Muscle of back (tissue), 13 donors: ENCODE measurements around the gene OR4B1. TPM values are rescaled to one million over a fixed set of nuclear protein-coding genes. Genes with fewer than 3 reads are reported as not detected.
"Not testable (repeated sequence)": the region's sequence is repeated elsewhere in the genome, so short reads cannot be mapped to it uniquely, and the experiment has no call there.

ENCODE experiments used
- DNase-seq, 3 donors: peaks; one replicate each; pipeline versions ENCODE4 v3.0.0 to v3.0.0-alpha.2; 2013
- long read RNA-seq, 9 donors: transcript quantifications; one replicate each; lab custom pipeline, GENCODE V29; 2026
- polyA plus RNA-seq, 10 donors: library from polyadenylated mRNA; unstranded; fragments of 120-200 nt; gene quantifications; one replicate each; pipeline ENCODE4 v1.2.1, GENCODE V29; 2013; ENCODE audit not compliant: insufficient read length in 10 of 10

The OR4B1 gene, protein sequence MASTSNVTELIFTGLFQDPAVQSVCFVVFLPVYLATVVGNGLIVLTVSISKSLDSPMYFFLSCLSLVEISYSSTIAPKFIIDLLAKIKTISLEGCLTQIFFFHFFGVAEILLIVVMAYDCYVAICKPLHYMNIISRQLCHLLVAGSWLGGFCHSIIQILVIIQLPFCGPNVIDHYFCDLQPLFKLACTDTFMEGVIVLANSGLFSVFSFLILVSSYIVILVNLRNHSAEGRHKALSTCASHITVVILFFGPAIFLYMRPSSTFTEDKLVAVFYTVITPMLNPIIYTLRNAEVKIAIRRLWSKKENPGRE
- polyA plus RNA-seq: not detected
- long read RNA-seq, donor 1: 0 reads
- long read RNA-seq, donor 2: 0 reads
- long read RNA-seq, donor 3: 0 reads
- long read RNA-seq, donor 4: 0 reads
- long read RNA-seq, donor 5: 0 reads
- long read RNA-seq, donor 6: 0 reads
- long read RNA-seq, donor 7: 0 reads
- long read RNA-seq, donor 8: 0 reads
- long read RNA-seq, donor 9: 0 reads

DNA sequence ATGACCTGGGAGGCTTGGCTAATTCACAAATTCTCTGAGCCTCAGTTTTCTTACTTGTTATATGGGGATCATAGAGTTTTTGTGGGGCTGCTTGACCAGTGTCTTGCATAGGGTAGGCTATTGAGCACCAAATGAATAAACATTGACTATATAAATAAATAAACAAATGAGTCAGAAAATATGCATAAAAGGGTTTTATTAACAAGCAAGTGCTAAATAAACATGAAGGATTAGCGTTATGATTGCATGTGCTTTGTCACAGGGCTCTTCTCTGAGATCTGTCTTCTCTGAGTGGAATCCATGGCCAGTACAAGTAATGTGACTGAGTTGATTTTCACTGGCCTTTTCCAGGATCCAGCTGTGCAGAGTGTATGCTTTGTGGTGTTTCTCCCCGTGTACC lies at the start of gene OR4B1:
OR4B1 (plus strand) TSS at position 301 of the 400 bp plus-strand sequence; CDS start at position 301, 0 bp downstream.
- DNase-seq: no peak

DNA sequence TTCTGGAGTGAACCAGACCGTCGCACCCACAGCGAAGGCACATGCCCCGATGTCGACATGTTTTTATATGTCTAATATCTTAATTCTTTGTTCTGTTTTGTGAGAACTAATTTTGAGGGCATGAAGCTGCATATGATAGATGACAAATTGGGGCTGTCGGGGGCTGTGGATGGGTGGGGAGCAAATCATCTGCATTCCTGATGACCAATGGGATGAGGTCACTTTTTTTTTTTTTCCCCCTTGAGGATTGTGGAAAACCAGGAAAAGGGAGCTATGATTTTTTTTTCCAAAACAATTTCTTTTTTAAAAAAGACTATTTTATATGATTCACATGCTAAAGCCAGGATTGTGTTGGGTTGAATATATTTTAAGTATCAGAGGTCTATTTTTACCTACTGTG lies 49.2 kb upstream of the OR4B1 start:
- DNase-seq: no peak

DNA sequence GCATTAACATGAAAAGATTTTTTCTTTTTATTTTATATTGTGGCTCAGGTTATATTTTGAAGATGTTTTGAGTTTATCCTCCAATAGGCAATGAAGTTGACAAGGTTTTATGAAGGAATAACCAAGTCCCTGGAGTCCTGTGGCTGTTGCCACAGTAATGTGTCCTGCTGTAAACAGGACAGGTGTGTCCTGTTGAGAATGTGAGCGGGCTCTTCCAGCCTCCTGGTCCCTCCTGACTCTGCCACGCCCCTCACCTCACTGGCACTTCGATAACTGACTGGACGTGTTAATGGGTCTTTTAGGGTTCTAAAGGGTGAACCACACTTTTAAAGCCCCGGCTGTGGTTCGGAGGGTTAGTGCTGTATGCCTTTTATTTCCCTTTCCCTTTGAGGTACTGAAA lies 47.8 kb upstream of the OR4B1 start:
- no peak for DNase-seq

DNA sequence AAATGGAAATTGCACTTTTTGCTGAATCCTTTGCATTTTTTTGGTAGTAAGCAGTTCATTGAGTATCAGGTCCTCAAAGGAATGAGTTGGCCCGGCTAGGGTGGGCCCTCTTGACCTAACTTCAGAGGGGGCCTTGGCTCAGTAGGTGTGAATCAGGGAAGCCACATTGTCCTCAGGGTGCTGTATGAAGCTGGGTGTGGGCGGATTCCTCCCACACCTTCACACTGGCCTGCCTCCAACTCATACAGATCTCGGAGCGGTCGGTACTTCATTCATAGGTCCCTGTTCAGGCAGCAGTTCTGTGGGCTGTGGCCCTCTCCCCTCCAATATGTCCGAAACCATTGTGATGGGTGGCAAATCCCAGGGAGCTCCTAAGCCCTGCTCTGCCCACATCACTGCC lies 47.4 kb upstream of the OR4B1 start:
- no peak for DNase-seq

DNA sequence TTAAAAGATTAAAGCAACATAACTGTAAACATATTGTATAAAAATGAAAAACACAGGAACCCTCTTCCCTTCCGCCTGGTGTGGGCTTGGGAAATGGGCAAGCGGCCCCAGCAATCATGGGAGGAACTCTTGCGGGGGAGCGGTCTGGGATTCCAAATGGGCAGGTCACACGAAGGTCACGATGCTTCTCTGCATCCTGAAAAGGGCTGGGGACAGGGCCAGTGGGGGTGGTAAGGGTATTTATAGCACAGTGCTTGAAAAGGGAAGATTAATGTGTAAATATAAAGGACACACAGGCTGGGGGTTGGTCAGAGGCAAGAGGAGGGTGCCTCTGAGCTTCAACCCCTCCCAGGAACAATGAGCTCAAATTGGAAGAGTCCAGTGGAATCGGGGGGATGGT lies 46.9 kb upstream of the OR4B1 start:
- DNase-seq: peak in 2 of 3 donors; percentile 16 to 51

DNA sequence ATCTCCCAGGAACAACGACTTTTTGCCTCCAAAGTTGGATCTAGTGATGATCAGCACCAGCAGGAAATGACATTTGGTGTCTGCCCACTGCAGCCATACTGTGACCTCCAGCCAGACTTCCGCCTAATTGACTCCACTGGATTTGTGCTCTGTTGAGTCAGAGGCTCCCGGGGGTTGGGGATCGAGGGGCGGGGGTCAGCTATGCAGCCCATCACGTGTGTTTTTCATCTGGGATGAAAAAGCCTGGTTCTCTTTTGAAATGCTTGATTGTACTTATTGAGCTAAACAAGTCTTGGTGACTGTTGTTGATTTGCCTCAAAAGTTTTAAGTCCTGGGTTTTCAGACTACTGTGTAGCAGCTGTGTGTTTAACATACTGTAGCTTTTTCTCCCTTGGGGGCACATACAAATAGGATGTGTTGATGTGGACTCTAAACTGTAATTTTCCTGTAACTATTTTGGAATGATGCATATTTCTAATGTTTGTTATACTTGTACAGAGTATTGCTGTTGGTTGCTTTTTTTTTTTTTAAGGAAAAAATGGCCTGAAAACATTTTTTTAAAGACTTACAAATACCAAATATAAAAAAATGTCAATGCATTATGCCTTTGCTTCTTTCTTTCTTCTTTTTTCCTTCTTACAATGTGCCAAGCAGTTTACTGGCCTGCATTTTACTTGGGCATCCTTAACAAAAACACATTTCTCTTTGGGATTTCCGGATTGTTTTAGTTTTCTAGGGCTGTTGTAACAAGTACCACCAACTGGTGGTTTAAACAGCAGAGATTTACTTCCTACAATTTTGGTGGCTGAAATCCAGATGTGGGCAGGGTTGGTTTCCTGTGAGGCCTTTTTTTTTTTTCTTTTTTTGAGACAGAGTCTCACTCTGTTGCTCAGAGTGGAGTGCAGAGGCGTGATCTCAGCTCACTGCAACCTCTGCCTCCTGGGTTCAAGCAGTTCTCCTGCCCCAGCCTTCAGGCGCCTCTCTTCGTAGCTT lies 46.1 kb upstream of the OR4B1 start:
- DNase-seq: peak in 2 of 3 donors; percentile 16 to 39

DNA sequence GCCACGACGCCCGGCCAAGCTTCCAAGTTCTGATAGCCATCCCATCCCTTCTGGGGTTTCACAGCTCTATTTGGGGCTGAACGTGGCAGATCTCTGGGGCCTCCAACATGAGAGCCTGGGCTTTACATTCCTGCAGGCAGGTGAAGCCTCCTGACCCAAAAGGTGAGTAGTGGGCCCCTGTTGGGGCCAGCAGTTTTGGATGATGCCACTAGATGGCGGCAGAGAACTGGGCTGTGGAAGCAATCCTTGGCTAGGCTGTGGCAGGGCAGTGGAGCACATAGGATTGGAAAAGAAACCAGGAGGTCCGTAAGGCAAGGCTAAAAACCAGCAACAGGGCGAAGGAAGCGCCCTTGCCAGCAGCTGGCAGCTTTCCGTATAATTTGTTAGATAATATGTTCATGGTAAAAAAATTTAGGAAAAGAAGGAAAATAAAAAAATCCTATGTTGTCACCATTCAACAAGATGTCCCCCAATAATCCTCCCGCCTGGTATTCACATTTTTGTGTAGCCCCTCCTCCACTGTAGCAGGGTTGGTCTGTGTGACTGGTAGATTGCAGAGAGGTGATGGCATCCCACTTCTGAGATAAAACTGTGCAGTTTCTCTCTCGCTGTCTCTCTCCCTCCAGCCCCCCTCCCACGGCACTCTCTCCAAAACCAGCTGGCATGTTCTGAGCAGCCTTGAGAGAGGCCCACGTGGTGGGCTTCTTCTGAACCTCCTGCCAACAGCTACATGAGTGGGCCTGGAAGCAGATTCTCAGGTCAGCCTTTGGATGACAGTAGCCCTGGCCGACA lies 43.6 kb upstream of the OR4B1 start:
- DNase-seq: peak in 2 of 3 donors; percentile 42 to 59

DNA sequence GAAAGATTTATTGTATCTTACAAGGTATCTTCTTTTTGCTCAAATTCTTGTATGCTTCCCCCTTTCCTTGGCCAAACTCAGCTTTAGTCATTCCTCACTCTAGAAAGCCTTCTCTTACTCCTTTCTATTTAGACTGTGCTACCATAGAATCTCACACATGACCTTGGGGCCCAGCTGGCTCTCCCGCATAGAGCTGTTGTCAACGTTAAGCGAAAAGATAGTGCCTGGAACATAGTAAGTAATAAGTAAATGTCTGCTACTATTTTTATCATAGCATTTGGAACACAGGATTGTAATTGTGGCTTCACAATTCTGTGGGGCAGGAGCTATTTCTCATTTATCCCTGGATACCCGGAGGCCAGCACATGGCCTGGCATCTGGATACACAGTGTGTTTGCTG lies 38.9 kb upstream of the OR4B1 start:
- no peak for DNase-seq

DNA sequence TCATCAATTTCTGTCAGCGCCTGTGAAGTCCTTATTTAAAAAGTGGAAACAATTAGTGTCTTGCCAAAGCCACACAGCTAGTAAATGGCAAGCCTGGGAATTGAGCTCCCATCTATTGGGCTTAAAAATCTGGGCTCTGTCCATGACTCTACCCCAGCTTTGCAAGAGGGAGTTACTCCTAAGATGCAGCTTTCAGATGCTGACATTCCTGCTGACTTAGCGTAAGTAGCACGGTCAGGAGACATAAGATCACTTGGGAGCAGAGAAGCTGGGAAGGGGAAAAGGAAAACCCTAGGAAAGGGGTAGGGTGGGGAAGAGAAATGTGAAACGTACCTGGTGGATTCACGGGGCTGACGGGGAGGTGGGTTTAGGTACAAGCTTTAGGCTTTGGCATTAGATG lies 36.0 kb upstream of the OR4B1 start:
- DNase-seq: no peak

DNA sequence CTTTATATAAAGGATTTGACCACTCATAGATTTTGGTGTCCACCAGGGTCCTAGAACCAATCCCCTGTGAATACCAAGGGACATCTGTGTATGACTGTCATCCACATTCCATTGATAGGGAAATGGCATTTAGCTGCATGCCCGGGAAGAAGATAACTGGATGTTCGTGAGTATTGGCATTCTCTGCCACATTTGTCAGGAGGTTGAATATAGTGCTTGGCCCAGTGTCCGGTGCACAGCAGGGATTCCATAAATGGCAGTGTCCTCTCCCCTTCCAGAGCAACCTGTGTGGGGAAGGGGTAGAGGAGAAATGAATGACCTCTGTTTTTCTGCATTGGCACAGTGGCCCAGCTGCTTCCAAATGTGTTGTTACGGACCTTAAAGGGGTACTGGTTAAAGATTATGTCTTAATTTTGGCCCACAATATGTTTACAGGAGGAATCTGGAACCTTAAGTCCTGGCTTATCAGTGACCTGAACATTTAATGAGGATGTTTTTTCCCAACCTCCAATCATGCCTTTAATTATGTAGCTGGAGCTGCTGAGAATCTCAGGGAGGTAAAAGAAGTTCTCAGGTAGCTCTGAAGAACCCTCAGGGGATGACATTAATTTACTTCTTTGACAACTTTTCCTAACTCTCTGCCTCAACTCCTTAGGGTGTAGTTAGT lies 33.6 kb upstream of the OR4B1 start:
- DNase-seq: peak in 1 of 3 donors; percentile 10

DNA sequence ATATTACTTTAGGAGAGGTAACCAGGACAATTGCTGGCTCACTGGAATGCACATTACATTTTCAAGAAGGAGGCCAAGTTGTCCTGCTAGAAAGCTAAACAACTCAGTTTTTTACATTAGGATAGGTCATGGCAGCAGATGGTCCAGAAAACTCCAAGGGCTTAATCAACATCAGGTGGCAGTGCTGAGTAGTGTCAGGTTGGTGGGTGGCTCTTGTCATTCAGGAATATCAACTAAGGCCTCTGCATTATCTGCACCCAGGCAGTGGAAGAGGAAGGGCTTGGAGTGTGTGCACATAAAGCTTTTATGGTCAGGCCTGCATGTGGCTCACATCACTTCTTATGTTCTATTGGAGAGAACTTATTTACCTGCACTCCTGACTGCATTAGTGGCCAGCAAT lies 32.2 kb upstream of the OR4B1 start:
- DNase-seq: no peak

DNA sequence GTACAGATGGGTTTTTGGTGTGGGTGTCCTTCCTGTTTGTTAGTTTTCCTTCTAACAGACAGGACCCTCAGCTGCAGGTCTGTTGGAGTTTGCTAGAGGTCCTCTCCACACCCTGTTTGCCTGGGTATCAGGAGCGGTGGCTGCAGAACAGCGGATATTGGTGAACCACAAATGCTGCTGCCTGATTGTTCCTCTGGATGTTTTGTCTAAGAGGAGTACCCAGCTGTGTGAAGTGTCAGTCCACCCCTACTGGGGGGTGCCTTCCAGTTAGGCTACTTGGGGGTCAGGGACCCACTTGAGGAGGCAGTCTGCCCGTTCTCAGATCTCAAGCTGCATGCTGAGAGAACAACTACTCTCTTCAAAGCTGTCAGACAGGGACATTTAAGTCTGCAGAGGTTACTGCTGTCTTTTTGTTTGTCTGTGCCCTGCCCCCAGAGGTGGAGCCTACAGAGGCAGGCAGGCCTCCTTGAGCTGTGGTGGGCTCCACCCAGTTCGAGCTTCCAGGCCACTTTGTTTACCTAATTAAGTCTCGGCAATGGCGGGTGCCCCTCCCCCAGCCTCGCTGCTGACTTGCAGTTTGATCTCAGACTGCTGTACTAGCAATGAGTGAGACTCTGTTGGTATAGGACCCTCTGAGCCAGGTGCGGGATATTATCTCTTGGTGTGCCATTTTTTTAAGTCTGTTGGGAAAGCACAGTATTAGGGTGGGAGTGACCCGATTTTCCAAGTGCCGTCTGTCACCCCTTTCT lies 25.5 kb upstream of the OR4B1 start:
- not testable (repeated sequence) for DNase-seq

DNA sequence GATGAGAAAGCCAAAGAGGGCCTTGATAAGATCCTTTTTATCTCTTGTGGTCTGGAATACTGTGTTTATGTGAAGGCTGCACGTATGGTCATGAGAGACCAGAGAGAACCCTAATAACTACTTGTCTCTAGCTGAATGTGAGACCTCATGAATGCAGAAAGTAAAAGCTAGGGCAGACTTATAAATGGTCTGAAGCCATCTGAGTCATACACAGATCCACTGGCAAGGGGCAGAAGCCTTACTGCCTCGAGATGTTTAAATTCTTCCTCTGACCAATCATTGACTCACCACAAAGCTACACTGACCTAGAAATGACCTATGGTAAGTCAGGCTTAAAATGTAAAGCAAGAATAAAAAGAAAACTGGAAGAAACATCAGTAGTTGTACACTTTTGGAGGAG lies 22.7 kb upstream of the OR4B1 start:
- DNase-seq: no peak

DNA sequence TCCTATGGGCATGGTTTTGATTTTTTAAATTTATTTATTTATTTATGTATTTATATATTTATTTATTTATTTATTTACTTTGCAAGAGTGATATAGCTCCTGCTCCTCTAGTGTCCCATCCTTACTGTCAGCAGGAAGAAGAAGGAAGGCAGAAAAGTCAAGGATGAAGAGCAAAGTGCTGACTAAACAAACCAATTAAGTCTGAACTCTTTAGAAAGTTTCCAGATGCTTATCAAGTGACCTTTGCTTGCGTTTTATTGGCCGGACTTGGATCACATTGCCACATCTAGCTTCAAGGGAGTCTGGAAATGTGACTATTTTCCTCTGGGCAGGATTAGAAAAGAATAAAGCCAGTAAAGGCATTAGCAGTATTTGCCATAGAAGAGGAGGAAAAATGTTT lies 8.7 kb upstream of the OR4B1 start:
- DNase-seq: no peak

DNA sequence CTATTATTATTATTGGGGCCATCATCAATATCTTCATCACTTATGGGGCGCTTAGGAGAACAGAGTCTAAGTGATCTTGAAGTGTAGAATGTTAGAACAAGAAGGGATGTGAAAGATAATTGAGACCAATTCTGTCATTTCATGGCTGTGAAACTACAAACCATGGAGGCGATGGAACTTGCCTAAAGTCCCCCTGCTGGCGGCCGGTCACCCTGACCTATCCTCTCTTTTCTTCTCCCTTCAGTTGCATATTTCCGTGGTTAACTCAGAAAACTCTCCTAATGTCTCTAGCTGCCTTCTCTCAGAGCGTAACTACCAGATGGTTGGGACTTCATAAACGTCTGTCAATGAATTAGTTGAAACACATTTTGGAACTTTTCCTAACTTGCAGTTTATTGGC lies 6.6 kb upstream of the OR4B1 start:
- DNase-seq: peak in 1 of 3 donors; percentile 0

DNA sequence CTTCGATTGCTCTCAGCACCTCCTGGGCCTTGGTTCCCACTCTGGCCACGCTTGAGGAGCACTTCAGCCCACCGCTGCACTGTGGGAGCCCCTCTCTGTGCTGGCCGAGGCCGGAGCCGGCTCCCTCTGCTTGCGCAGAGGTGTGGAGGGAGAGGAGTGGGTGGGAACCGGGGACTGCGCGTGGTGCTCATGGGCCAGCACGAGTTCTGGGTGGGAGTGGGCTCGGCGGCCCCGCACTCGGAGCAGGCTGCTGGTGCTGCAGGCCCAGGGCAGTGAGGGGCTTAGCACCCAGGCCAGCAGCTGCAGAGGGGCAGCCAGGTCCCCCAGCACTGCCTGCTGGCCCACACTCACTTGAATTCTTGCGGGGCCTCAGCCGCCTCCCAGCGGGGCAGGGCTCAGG lies 12.2 kb downstream of the OR4B1 start:
- DNase-seq: no peak

DNA sequence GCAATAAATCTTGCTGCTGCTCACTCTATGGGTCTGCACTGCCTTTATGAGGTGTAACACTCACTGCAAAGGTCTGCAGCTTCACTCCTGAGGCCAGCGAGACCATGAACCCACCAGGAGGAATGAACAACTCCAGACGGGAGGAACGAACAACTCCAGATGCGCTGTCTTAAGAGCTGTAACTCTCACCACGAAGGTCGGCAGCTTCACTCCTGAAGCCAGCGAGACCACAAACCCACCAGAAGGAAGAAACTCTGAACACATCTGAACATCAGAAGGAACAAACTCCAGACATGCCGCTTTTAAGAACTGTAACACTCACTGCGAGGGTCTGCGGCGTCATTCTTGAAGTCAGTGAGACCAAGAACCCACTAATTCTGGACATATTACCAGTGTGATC lies 13.4 kb downstream of the OR4B1 start:
- not testable (repeated sequence) for DNase-seq

DNA sequence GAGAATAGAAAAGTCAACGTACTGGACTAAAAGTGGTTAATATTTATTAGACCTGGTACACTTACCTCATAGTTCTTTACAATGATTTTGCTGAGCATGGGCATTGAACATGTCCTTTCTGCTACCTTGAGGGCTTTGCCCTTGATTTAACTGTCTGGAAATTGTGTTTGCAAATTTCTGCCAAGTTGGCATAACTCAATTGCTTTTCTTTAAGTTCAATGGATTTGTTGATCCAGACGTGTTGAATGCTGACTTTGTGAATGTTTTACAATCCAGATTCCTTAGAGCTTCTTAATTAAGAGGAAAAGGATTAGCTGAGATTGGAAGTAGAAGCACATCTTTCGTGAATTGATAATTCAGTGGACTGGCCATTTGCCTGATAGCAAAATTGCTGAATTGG lies 21.1 kb downstream of the OR4B1 start:
- no peak for DNase-seq

DNA sequence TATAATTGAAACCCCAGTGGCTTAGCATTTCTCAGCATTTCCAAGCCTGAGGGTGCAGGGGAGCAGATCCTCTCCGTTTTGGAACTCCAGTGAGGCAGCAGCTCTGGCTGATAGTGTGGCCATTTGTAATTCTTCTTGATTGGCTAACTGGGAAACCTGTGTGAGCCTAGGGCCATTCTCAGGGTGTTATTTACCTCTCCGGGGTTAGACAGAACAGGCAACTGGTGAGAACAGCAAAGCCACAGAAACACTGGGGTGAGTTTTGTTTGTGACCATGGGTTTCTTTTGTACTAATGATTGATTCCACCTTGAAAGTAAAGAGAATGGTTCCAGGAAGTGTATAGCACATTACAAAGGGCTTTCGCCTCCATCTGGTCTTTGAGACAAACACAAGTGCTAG lies 25.9 kb downstream of the OR4B1 start:
- no peak for DNase-seq

DNA sequence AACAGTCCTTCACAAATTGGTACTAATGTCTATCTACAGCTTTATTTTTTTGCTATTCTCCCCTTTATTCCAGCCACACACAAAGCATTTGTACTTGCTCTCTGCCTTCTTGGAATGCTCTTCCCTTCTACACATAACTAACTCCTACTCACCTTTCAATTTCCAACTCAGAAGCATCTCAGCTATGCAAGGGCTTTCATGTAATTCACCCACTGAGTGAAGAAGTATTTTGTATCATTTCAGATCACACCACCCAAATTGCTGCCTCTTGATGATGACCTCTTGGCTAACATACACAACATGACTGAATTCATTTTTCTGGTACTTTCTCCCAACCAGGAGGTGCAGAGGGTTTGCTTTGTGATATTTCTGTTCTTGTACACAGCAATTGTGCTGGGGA lies 28.2 kb downstream of the OR4B1 start, which contains the start of gene OR4X2:
OR4X2 (plus strand) TSS at position 301 of the 400 bp plus-strand sequence; CDS start at position 301, 0 bp downstream.
- DNase-seq: no peak
